ENCODE measurements around the gene RBM12. TPM values are rescaled to one million over a fixed set of nuclear protein-coding genes. Genes with fewer than 3 reads are reported as not detected.
A peak's percentile ranks its signal among the peaks of the same experiment; 100 is the strongest.

Gene RBM12
- total and polyA plus RNA-seq, 2 donors (not counting 1 experiment from before 2014, with no cell fraction given): 52.7 to 144 TPM

DNA sequence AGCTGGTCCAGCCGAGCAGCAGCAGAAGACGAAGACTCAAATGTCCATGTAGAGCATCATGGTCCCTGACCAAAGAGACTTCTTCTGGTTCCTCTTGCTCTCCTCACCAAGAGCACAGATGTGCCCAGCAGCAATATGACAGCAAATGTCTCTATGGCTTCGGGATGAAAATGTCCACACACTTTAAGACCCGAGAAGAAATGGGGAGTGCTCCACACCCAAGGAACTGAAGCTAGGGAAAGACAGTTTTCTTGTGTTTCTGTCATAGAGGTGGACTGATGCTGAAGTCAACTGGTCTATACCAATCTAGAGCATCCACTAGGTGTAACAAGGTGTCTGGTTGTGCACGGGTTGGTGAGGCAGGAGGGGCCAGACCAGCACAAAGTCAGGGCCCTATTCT, 4.5 kb upstream of the RBM12 start:
- POLR2A ChIA-PET: no interaction called here
- intact Hi-C loops (cut with micrococcal nuclease): no loop called here
- Histone ChIP-seq H3K4me2 (replicated peaks; ENCODE audit: low read depth, low read length, poor library complexity, severe bottlenecking) (no peak overlapping the region), H3K4me3 (ENCODE audit: control extremely low read depth in 1 of 5, extremely low read depth in 1 of 5, insufficient read depth in 1 of 5, low read depth in 2 of 5, low read length in 4 of 5) (no peak overlapping the region), H3K27me3 (replicated peaks in 1 of 4; ENCODE audit: control extremely low read depth in 1 of 4, control insufficient read depth in 3 of 4, insufficient read depth in 4 of 4, low read length in 3 of 4) (no peaks in the 10 kb centered on the region), H3K9ac (ENCODE audit: low read length) (no peak overlapping the region), H2AFZ (ENCODE audit: insufficient read depth, low read depth, low read length, poor library complexity, severe bottlenecking) (no peak overlapping the region), H3K36me3 (replicated peaks in 1 of 2; ENCODE audit: control extremely low read depth in 1 of 2, control insufficient read depth in 1 of 2, extremely low read depth in 1 of 2, insufficient read depth in 2 of 2, low read length in 1 of 2) (peaks cover 2 to 42% of the 10 kb centered on the region in 2 experiments), H3K27ac (ENCODE audit: low read length in 2 of 2) (no peak overlapping the region), H3K9me3 (ENCODE audit: control extremely low read depth in 1 of 3, control insufficient read depth in 2 of 3, insufficient read depth in 1 of 3, low read length in 2 of 3) (no peaks in the 10 kb centered on the region), H3K4me1 (ENCODE audit: control insufficient read depth in 2 of 2, insufficient read depth in 2 of 2, low read length in 2 of 2) (peaks cover 0 to 4% of the 10 kb centered on the region in 2 donors), H3K79me2 (ENCODE audit: control insufficient read depth, insufficient read depth, low read length) (peaks cover 7% of the 10 kb centered on the region), H4K20me1 (ENCODE audit: control insufficient read depth, insufficient read depth, low read length, poor library complexity, severe bottlenecking) (no peaks in the 10 kb centered on the region)
- Mint-ChIP-seq H3K9me3 (ENCODE audit: insufficient read depth) (no peaks in the 10 kb centered on the region), H3K27me3 (no peaks in the 10 kb centered on the region), H3K27ac (no peak overlapping the region), H3K4me3 (no peak overlapping the region), H3K4me1 (peaks cover 4% of the 10 kb centered on the region)
- DNase-seq: no peak
- 89% methylated on average over 5 of the region's 5 CpGs for WGBS (ENCODE audit: insufficient coverage)
- no peak for TF ChIP-seq EZH2 (IDR thresholded peaks at IDR 0.05; ENCODE audit: borderline replicate concordance, insufficient read depth, low read depth, low read length, poor library complexity, severe bottlenecking)
- TF ChIP-seq, protein P1, sequence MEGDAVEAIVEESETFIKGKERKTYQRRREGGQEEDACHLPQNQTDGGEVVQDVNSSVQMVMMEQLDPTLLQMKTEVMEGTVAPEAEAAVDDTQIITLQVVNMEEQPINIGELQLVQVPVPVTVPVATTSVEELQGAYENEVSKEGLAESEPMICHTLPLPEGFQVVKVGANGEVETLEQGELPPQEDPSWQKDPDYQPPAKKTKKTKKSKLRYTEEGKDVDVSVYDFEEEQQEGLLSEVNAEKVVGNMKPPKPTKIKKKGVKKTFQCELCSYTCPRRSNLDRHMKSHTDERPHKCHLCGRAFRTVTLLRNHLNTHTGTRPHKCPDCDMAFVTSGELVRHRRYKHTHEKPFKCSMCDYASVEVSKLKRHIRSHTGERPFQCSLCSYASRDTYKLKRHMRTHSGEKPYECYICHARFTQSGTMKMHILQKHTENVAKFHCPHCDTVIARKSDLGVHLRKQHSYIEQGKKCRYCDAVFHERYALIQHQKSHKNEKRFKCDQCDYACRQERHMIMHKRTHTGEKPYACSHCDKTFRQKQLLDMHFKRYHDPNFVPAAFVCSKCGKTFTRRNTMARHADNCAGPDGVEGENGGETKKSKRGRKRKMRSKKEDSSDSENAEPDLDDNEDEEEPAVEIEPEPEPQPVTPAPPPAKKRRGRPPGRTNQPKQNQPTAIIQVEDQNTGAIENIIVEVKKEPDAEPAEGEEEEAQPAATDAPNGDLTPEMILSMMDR (IDR thresholded peaks at IDR 0.05): no peak
- ATAC-seq (ENCODE audit: low read depth): no peak
- CTCF ChIA-PET: interaction anchor here (0.8 to 0.9 kb wide), 2 partner anchors 50 to 206 kb away, joined by 3 read pairs; no protein-coding TSS in a partner anchor

DNA sequence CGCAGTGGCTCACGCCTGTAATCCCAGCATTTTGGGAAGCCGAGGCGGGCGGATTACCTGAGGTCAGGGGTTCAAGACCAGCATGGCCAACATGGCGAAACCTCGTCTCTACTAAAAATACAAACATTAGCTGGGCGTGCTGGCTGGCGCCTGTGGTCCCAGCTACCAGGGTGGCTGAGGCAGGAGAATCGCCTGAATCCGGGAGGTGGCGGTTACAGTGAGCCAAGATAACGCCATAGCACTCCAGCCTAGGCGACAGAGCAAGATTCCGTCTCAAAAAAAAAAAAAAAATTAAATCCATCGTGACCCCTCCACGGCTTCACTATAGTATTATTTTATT, 1.2 kb upstream of the RBM12 start:
- Histone ChIP-seq H3K4me1 (ENCODE audit: control insufficient read depth in 2 of 2, insufficient read depth in 2 of 2, low read length in 2 of 2) (peaks cover 27 to 32% of the 10 kb centered on the region in 2 donors), H3K4me3 (ENCODE audit: control extremely low read depth in 1 of 5, extremely low read depth in 1 of 5, insufficient read depth in 1 of 5, low read depth in 2 of 5, low read length in 4 of 5) (no peak overlapping the region), H3K79me2 (ENCODE audit: control insufficient read depth, insufficient read depth, low read length) (peaks cover 40% of the 10 kb centered on the region), H3K4me2 (replicated peaks; ENCODE audit: low read depth, low read length, poor library complexity, severe bottlenecking) (no peak overlapping the region), H3K9ac (ENCODE audit: low read length) (no peak overlapping the region), H3K27ac (ENCODE audit: low read length in 2 of 2) (no peak overlapping the region), H3K27me3 (replicated peaks in 1 of 4; ENCODE audit: control extremely low read depth in 1 of 4, control insufficient read depth in 3 of 4, insufficient read depth in 4 of 4, low read length in 3 of 4) (no peaks in the 10 kb centered on the region), H3K36me3 (replicated peaks in 1 of 2; ENCODE audit: control extremely low read depth in 1 of 2, control insufficient read depth in 1 of 2, extremely low read depth in 1 of 2, insufficient read depth in 2 of 2, low read length in 1 of 2) (peaks cover 0 to 22% of the 10 kb centered on the region in 2 experiments), H4K20me1 (ENCODE audit: control insufficient read depth, insufficient read depth, low read length, poor library complexity, severe bottlenecking) (peaks cover 5% of the 10 kb centered on the region), H2AFZ (ENCODE audit: insufficient read depth, low read depth, low read length, poor library complexity, severe bottlenecking) (no peak overlapping the region), H3K9me3 (ENCODE audit: control extremely low read depth in 1 of 3, control insufficient read depth in 2 of 3, insufficient read depth in 1 of 3, low read length in 2 of 3) (no peaks in the 10 kb centered on the region)
- ChIA-PET POLR2A (interaction anchor here (0.6 to 3.7 kb wide), 4 partner anchors 9 to 77 kb away, joined by 4 to 38 read pairs (median 18); partner anchors contain the start of genes RBM39 and SPAG4), CTCF (interaction anchor here (0.7 to 1.5 kb wide), 4 partner anchors 34 to 309 kb away, joined by 3 read pairs; partner anchors contain the start of genes NFS1, ROMO1 and SPAG4)
- Mint-ChIP-seq H3K9me3 (ENCODE audit: insufficient read depth) (no peaks in the 10 kb centered on the region), H3K27ac (peak overlapping the region; percentile 59), H3K4me1 (peaks cover 36% of the 10 kb centered on the region), H3K4me3 (peak overlapping the region; percentile 23), H3K27me3 (no peaks in the 10 kb centered on the region)
- DNase-seq: no peak
- intact Hi-C loops (cut with micrococcal nuclease): loop anchor here (2.0 kb wide), 2 partner anchors 123 to 289 kb away; partner anchors contain the start of genes ERGIC3 and SCAND1
- no peak for ATAC-seq (ENCODE audit: low read depth)
- TF ChIP-seq EZH2 (IDR thresholded peaks at IDR 0.05; ENCODE audit: borderline replicate concordance, insufficient read depth, low read depth, low read length, poor library complexity, severe bottlenecking): no peak
- TF ChIP-seq, protein P1 (IDR thresholded peaks at IDR 0.05): no peak
- over 99% methylated on average over 12 of the region's 17 CpGs for WGBS (ENCODE audit: insufficient coverage)
